ENCODE results near the gene HLA-A.
A peak's percentile ranks its signal among the peaks of the same experiment; 100 is the strongest.

HLA-A gene

DNA sequence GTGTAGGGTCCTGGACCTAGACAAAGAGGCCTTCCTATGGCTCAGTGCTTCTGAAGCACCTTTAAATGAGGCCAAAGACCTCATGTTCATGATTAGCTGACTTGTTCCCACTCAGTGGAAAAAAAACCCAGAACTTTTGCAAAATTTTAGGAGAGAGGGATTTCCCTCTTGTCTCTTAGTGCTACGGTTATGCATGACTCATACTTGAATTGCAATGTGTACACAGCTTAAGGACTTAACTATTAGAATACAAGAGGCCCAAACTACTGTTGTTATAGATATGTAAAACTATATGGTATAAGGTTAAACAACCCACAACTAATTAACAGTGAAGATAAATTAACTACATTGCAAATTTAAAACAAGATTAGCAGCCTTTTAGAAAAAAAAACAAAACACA lies 32.3 kb upstream of the HLA-A start:
- DNase-seq (ENCODE audit: low spot score), result no peak
- Histone ChIP-seq H3K4me3 (no peak overlapping the region), H3K27ac (no peak overlapping the region)
- TF ChIP-seq, protein P1, sequence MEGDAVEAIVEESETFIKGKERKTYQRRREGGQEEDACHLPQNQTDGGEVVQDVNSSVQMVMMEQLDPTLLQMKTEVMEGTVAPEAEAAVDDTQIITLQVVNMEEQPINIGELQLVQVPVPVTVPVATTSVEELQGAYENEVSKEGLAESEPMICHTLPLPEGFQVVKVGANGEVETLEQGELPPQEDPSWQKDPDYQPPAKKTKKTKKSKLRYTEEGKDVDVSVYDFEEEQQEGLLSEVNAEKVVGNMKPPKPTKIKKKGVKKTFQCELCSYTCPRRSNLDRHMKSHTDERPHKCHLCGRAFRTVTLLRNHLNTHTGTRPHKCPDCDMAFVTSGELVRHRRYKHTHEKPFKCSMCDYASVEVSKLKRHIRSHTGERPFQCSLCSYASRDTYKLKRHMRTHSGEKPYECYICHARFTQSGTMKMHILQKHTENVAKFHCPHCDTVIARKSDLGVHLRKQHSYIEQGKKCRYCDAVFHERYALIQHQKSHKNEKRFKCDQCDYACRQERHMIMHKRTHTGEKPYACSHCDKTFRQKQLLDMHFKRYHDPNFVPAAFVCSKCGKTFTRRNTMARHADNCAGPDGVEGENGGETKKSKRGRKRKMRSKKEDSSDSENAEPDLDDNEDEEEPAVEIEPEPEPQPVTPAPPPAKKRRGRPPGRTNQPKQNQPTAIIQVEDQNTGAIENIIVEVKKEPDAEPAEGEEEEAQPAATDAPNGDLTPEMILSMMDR (IDR thresholded peaks at IDR 0.05), result no peak

DNA sequence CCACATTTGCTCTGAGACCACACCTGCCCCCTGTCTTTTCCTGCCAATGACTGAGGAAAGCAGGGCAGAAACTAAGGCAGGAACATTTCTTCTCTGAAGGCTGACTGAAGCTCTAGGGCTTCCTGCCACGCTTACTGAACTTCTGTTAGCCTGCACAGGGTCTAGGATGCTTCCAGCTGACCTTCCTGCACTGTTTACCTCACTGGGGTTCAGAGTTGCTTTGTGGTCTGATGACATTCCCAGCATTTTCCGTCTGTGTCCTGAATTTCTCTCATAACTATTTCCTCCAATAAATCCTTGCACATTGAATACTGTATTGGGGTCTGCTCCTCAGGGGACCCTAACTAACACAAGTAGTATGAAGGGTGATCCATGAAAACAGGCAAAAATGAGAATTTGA lies 29.5 kb upstream of the HLA-A start:
- TF ChIP-seq, protein P1 (IDR thresholded peaks at IDR 0.05), result no peak
- H3K4me3 ChIP-seq, result no peak overlapping the region
- no peak overlapping the region for H3K27ac ChIP-seq
- DNase-seq (ENCODE audit: low spot score), result no peak

DNA sequence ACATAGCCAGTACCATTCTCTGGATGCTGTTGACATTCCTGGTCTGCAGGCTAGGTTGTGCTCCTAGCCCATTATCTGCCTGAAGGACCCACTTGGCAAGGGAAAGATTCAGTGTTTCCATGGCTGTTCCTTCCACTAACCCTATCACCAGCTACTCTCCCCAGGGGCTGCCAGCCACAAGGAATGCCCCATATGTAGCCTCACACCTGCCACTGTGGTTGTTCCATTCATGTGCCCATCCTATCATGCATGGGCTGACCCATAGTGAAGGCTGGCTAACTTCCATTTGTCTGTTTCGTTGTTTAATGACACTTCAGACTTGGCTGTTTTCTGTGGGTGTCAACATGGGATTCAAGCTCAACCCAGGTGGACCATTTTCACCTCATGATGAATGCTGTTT lies 25.6 kb upstream of the HLA-A start:
- no peak for DNase-seq (ENCODE audit: low spot score)
- Histone ChIP-seq H3K4me3 (no peak overlapping the region), H3K27ac (no peak overlapping the region)
- TF ChIP-seq, protein P1 (IDR thresholded peaks at IDR 0.05), result no peak

DNA sequence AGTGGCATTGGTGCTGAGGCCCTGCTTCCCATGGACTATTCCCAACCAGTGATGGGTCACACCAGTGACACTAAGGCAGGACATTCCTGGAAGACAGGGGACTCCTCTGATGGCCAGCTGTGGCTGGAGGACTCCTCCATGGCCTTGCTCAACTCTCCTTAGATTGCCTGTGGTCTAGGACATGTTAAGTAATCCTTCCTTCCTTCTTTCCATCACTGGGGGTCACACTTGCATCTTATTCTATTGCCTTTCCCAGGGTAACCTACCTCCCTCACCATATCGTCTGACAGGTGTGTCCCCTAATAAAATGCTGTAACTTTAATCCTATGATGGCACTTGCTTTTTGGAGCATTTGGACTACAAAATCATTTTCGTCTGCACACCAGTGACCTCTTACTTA lies 24.5 kb upstream of the HLA-A start:
- no peak overlapping the region for H3K27ac ChIP-seq
- no peak overlapping the region for H3K4me3 ChIP-seq
- DNase-seq (ENCODE audit: low spot score), result no peak
- TF ChIP-seq, protein P1 (IDR thresholded peaks at IDR 0.05), result no peak

DNA sequence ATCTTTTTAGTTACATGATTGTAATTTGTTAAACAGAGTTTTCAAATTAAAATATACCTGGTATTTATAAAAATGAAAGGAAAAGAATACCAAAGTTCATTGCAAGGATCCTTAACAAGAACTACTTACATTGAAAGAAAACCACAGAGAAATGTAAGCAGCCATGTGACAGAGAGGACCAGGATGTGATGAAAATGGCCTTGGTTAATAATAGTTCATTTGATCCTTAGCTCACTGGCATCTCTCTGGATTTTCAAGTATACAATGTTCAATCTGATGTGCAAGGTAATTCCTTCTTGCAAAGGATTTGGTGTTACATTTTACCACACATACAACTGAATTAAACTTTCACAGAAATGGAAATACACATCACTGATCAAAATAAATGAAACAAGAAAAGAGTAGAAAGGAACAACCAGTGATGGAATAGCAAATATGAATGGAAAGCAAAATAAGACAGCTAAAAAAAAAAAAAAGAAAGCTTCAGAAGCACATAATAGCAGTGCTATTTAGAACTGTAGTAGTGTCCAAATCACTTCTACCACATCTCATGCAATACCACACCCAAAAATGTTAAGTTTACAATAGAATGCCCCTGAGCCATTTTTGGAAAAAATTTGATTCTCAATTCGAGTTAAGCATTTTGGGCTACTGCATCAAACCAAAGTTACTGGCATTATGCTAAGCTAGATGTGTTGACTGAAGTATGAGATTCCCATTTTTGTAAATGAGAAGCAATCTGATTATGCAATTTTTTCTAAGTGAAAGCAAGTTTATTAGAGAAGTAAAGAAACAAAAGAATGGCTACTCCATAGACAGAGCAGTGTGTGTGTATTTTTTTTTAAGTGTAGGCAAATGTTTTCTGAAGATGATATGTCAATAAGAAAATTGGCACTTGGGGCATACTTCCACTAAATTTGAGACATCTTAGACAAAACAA lies 22.6 kb upstream of the HLA-A start:
- Histone ChIP-seq H3K27ac (no peak overlapping the region), H3K4me3 (no peak overlapping the region)
- DNase-seq (ENCODE audit: low spot score), result no peak
- TF ChIP-seq, protein P1 (IDR thresholded peaks at IDR 0.05), result no peak

DNA sequence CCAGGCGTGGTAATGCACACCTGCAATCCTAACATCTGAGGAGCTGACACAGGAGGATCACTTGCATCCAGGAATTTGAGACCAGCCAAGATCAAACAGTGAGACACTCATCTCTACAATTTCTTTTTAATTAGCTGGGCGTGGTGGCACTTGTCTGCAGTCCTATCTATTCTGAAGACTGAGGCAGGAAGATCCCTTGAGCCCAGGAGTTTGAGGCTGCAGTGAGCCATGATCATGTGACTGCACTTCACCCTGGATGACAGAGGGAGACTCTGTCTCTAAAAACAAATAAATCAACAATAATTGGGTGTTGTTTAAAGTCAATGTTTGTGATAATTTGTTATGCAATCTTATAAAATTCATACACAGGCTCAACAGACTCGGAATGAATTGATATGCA lies 18.0 kb upstream of the HLA-A start:
- TF ChIP-seq, protein P1 (IDR thresholded peaks at IDR 0.05), result no peak
- Histone ChIP-seq H3K4me3 (no peak overlapping the region), H3K27ac (no peak overlapping the region)
- no peak for DNase-seq (ENCODE audit: low spot score)

DNA sequence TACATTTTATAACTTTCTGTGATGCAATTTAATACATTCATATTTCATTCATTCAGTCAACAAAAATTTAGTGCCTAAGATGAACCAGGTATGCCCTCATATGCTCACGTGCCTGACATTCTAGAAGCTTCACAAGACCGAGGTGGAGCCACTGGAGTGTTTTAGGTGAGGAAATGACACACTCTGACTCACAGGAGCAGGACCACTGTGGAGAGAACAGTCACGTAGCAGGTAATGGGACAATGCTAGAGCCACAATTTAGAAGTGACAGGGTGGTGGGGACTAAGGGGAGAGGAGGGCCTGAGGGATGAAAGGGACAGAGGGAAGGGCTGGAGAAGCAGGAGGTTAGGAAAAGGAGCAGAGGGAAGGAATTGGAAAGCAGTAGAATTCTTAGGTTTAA lies 17.6 kb upstream of the HLA-A start:
- TF ChIP-seq, protein P1 (IDR thresholded peaks at IDR 0.05), result no peak
- H3K27ac ChIP-seq, result no peak overlapping the region
- peak; percentile 50 for DNase-seq (ENCODE audit: low spot score)
- H3K4me3 ChIP-seq, result no peak overlapping the region
